ENCODE results near the gene NISCH. TPM values are rescaled to one million over a fixed set of nuclear protein-coding genes. Genes with fewer than 3 reads are reported as not detected.
A peak's percentile ranks its signal among the peaks of the same experiment; 100 is the strongest.

The NISCH gene
- total RNA-seq, 3 donors from 2014 or later (not counting 1 experiment from before 2014, with no cell fraction given), result 162 to 191 (median 175) TPM

GRCh38 chr3:52479037-52479876, 23.9 kb downstream of the NISCH start:
- TF ChIP-seq CTCF (IDR thresholded peaks at IDR 0.05), result no peak
- no peaks in the 10 kb centered on the region for H3K4me1 ChIP-seq (ENCODE audit: control insufficient read depth, insufficient read depth, low read length)
- no peaks in the 10 kb centered on the region for H3K9me3 Mint-ChIP-seq
- intact Hi-C loops (cut with micrococcal nuclease), result no loop called here
- H3K27ac ChIP-seq (ENCODE audit: low read length), result no peak overlapping the region
- no peak overlapping the region for H3K27ac Mint-ChIP-seq
- peaks cover 0 to 4% of the 10 kb centered on the region in 2 donors for H3K4me1 Mint-ChIP-seq
- peaks cover 79% of the 10 kb centered on the region for H3K36me3 ChIP-seq (ENCODE audit: control insufficient read depth, insufficient read depth, low read length)
- no peak overlapping the region for H3K4me3 Mint-ChIP-seq
- 96% methylated on average over 7 of the region's 7 CpGs for WGBS (ENCODE audit: insufficient coverage)
- DNase-seq (no peak), ATAC-seq (no peak)
- H3K9me3 ChIP-seq (ENCODE audit: control insufficient read depth, insufficient read depth, low read length), result no peaks in the 10 kb centered on the region
- no peaks in the 10 kb centered on the region for H3K27me3 ChIP-seq (ENCODE audit: control insufficient read depth, insufficient read depth, low read length)
- no peaks in the 10 kb centered on the region for H3K27me3 Mint-ChIP-seq (ENCODE audit: low read depth in 2 of 2)
- H3K36me3 Mint-ChIP-seq, result no peaks in the 10 kb centered on the region
- H3K4me3 ChIP-seq (ENCODE audit: low read length), result no peak overlapping the region

GRCh38 chr3:52479877-52480575, 24.6 kb downstream of the NISCH start:
- no peak for DNase-seq
- no peak for TF ChIP-seq CTCF (IDR thresholded peaks at IDR 0.05)
- Histone ChIP-seq H3K4me1 (ENCODE audit: control insufficient read depth, insufficient read depth, low read length) (no peaks in the 10 kb centered on the region), H3K27me3 (ENCODE audit: control insufficient read depth, insufficient read depth, low read length) (no peaks in the 10 kb centered on the region), H3K36me3 (ENCODE audit: control insufficient read depth, insufficient read depth, low read length) (peaks cover 76% of the 10 kb centered on the region), H3K27ac (ENCODE audit: low read length) (no peak overlapping the region), H3K4me3 (ENCODE audit: low read length) (no peak overlapping the region), H3K9me3 (ENCODE audit: control insufficient read depth, insufficient read depth, low read length) (no peaks in the 10 kb centered on the region)
- no peak for ATAC-seq
- Mint-ChIP-seq H3K36me3 (no peaks in the 10 kb centered on the region), H3K27me3 (ENCODE audit: low read depth in 2 of 2) (no peaks in the 10 kb centered on the region), H3K9me3 (no peaks in the 10 kb centered on the region), H3K4me1 (peaks cover 0 to 4% of the 10 kb centered on the region in 2 donors), H3K27ac (peak overlapping the region in 1 of 2 donors; percentile 69), H3K4me3 (no peak overlapping the region)
- 95% methylated on average over 16 of the region's 16 CpGs for WGBS (ENCODE audit: insufficient coverage)
- intact Hi-C loops (cut with micrococcal nuclease), result no loop called here

- H3K4me1 ChIP-seq (ENCODE audit: control insufficient read depth, insufficient read depth, low read length), result no peaks in the 10 kb centered on the region
- H3K27me3 Mint-ChIP-seq (ENCODE audit: low read depth in 2 of 2), result no peaks in the 10 kb centered on the region
- H3K4me1 Mint-ChIP-seq, result peaks cover 0 to 4% of the 10 kb centered on the region in 2 donors
- H3K36me3 Mint-ChIP-seq, result no peaks in the 10 kb centered on the region
- H3K27me3 ChIP-seq (ENCODE audit: control insufficient read depth, insufficient read depth, low read length), result no peaks in the 10 kb centered on the region
- 95% methylated on average over 26 of the region's 27 CpGs for WGBS (ENCODE audit: insufficient coverage)
- no peak overlapping the region for H3K4me3 Mint-ChIP-seq
- H3K36me3 ChIP-seq (ENCODE audit: control insufficient read depth, insufficient read depth, low read length), result peaks cover 71% of the 10 kb centered on the region
- H3K27ac ChIP-seq (ENCODE audit: low read length), result no peak overlapping the region
- TF ChIP-seq CTCF (IDR thresholded peaks at IDR 0.05), result no peak
- no peaks in the 10 kb centered on the region for H3K9me3 Mint-ChIP-seq
- no peak for ATAC-seq
- intact Hi-C loops (cut with micrococcal nuclease), result no loop called here
- H3K27ac Mint-ChIP-seq, result no peak overlapping the region
- DNase-seq, result no peak
- no peak overlapping the region for H3K4me3 ChIP-seq (ENCODE audit: low read length)
- H3K9me3 ChIP-seq (ENCODE audit: control insufficient read depth, insufficient read depth, low read length), result no peaks in the 10 kb centered on the region
Measured at GRCh38 chr3:52480768-52481715, 25.6 kb downstream of the NISCH start.

Measured in natural killer cell (primary cell).